Forelimb muscle (tissue), 1 donor: ENCODE measurements around the gene BORCS6. TPM values are rescaled to one million over a fixed set of nuclear protein-coding genes. Genes with fewer than 3 reads are reported as not detected.
"Not testable (repeated sequence)": the region's sequence is repeated elsewhere in the genome, so short reads cannot be mapped to it uniquely, and the experiment has no call there.

Source experiments
- DNase-seq: peaks from one replicate; pipeline ENCODE4 v3.0.0-alpha.2; 2013; ENCODE audit warnings: low read depth
- polyA plus RNA-seq: library from polyadenylated mRNA; unstranded; fragments of 120-200 nt; gene quantifications from one replicate; pipeline ENCODE4 v1.2.1, GENCODE V29; 2013; ENCODE audit not compliant: insufficient read length

BORCS6 gene
- polyA plus RNA-seq, 1 donor: 4.9 TPM

DNA sequence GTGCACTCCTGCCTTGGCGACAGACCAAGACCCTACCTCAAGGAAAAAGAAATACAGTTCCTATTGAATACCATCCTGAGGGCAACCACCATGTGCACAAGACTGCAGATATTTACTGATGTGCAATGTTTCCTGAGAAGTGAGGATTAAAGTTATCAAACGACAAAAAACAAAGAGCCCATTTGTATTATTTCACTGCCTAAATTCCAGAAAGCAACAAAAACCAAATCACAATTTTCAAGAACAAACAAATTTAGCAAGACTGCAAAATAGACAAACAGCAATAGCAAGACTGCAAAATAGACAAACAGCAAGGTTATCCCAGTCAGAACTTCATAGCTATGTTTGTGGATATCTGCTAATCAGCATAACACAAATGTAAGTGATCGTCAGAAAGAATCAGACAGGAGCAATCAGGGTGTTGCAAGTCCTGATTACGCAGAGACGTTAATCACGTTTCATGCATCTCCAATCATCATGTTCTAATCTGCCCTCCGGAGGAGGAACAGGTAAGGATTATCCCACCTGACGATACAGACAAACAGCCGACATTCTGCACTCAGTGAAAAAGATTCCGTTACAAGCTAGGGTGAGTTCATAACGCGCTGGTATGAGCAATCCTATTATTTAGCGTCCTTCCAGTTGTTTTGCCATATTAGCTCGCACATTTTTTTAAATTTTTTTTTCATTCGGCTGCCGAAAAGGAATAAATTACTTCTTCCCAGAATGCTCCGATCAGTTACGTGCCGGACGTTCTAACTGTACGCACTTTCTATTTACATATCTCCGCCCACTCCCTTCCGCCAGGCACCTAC is 16.7 kb downstream of the BORCS6 start:
- peak; percentile 98 for DNase-seq

- not testable (repeated sequence) for DNase-seq
Observed at GRCh38 chr17:8170186-8170585, 19.8 kb downstream of the BORCS6 start.

- DNase-seq: no peak
Observed at GRCh38 chr17:8167526-8167925, 22.5 kb downstream of the BORCS6 start.

DNA sequence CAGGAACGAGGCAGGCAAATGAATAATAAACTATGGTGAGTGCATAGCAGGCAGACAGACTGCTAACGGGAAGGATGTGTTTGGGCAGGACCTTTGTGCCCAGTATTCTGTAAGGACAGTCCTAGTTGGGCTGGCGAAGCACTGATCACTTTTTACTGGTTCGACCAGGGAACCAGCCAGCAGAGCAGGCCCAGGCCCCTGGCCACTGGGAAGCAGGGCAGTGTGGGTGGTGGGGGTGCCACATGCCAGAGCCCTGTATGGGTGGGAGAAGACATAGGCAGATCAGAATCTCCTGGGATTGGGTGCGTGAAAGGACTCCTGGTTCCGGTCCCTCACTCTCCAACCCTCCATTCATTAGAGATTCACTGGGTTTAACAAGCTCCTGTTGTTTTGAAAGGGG is 23.2 kb downstream of the BORCS6 start:
- DNase-seq: no peak

DNA sequence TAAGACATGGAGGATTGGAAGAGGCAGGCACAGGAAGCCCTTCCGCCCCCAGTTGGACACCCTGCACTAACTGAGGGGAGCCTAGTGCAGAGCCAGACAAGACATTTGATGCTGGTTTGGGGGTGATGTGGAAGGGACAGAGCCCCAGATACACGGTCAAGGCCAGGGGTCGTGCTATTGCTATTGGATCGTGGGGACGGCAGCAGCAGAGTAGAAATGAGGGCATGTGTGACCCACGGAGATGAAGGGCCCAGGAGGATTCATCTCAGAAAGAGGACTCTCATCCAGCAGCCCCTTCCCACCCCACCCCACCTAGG is 25.2 kb downstream of the BORCS6 start:
- no peak for DNase-seq

GRCh38 chr17:8163978-8164814 is 25.8 kb downstream of the BORCS6 start:
- no peak for DNase-seq

- no peak for DNase-seq
Observed at GRCh38 chr17:8162997-8163977, 26.7 kb downstream of the BORCS6 start.

- no peak for DNase-seq
Observed at GRCh38 chr17:8162233-8162996, 27.6 kb downstream of the BORCS6 start, which contains the start of gene VAMP2. Gene VAMP2, minus strand, starts transcription at chr17:8162948. Its CDS starts 69 bp downstream, at chr17:8162879.

DNA sequence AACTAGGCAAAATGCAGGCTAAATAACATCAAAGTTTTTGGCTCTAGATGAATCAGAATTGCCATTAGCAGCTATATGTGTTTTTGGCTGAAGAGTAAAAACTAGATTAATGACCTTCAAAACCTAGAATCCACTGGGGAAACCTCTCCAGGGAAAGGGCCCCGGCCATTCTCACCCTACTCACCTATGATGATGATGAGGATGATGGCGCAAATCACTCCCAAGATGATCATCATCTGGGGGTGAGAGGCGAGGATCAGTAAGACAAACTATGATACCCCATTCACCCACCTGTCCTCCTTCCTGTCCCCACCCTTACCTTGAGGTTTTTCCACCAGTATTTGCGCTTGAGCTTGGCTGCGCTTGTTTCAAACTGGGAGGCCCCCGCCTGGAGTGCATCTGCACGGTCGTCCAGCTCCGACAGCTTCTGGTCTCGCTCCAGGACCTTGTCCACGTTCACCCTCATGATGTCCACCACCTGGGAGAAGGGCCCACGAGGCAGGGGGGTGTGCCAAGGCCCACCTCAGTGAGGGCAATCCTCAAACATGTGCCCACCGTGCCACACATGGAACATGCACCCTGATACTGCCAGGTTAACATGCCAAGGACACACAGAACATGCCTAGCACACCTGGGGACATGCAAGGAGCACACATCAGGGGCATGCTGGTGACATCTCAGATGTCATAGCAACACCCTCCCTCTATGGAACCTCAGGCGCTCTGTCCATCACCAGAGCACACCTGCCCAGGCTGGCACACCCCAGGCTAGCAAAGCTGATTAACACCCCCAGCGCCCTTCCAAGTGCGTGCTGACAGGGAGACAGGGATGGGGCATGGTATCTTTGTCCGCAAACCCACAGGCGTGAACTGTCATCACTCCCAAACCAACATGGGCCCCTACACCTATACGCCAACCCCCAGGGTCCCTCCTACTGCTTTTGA is 28.4 kb downstream of the BORCS6 start:
- DNase-seq: no peak

GRCh38 chr17:8160741-8161221 is 29.2 kb downstream of the BORCS6 start:
- no peak for DNase-seq

GRCh38 chr17:8160224-8160577 is 29.8 kb downstream of the BORCS6 start:
- DNase-seq: no peak

DNA sequence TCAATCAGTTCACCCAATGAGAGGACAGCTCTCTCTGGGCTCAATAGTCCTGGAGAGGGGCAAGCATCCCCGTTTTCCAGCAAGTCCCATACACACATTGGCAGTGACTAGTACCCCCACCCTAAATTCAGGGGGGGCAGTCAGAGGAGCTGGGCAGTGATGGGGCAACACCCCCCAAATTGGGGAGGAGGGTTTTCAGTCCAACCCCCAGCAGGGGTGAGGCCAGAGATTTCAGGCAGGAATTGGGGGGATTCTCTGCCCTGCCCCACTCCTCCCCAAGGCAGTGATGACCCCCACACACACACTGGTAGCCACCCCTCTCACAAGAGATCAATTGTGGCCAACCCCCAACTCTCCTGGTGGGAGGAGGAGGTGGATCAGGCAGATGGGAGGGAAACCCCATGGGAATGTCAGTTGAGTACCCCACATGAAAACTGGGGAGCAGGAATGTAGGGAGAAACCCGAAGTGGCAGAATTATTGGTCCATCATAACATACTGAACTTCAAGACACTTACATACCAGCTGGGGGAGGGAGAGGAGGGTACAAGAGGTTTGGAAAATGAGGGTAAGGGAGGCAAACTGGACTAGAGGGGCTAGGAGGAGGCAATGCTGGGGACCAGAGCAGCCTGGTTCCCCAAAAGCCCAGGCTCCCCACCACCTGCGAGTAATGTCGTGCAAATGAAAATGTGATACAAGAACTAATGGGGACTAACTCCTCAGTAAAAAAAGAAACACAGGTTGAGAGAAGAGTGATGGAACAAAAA is 30.3 kb downstream of the BORCS6 start:
- DNase-seq: no peak

GRCh38 chr17:8159032-8159400 is 31.0 kb downstream of the BORCS6 start:
- DNase-seq: no peak

DNA sequence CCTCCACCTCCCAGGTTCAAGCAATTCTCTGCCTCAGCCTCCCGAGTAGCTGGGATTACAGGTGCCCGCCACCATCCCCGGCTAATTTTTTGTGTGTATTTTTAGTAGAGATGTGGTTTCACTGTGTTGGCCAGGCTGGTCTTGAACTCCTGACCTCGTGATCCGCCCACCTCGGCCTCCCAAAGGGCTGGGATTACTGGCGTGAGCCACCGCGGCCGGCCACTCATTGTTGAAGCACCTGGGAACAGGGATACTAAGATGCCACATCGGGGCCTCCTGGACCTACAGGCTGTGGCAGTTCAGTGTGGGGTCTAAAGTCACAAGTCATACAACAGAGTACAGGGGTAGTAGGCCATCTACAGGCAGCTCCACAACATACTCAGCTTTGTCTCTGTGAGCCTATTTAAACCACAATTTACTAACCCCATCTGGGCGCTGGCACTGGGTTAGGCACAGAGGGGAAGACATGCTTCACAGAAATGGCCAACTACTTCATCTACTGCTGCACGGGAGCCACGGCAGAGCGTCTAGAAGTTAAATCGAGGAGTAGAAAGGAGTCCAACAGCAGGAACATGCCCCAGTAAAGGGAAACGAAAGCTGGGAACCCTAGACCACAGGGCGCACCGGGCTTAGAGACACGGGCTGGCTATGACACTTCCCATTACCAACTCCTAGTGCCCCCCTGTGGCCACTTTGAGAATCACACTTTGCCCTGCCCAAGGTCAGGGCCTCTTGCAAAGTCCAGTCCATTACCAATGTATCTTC is 31.5 kb downstream of the BORCS6 start:
- DNase-seq: no peak

- peak; percentile 100 for DNase-seq
Observed at GRCh38 chr17:8156246-8156992, 33.6 kb downstream of the BORCS6 start.

DNA sequence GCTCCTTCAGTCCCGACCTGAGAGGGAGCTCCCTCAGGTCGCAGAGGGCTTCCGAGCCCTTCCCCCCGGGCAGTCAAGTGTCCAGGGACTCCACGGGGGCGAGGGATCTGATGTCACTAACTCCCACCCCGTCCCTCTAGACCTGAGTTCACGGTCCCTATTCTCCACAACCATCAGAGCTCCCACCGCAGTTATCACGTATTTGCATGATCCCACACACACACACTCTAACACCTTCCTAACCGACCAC is 34.1 kb downstream of the BORCS6 start:
- DNase-seq: no peak

- no peak for DNase-seq
Observed at GRCh38 chr17:8155231-8155995, 34.6 kb downstream of the BORCS6 start.
